Endodermal cell (in vitro differentiated cells): ENCODE measurements around the gene SULT1A2. TPM values are rescaled to one million over a fixed set of nuclear protein-coding genes. Genes with fewer than 3 reads are reported as not detected.
"Not testable (repeated sequence)": the region's sequence is repeated elsewhere in the genome, so short reads cannot be mapped to it uniquely, and the experiment has no call there.

Source experiments
- DNase-seq: peaks from one replicate; pipeline ENCODE4 v3.0.0-alpha.2; 2017
- H3K27ac ChIP-seq: 2 replicates; pipeline ENCODE4 v1.5.1; 2013; ENCODE audit warnings: mild to moderate bottlenecking, low read depth, low read length, moderate library complexity
- H3K27me3 ChIP-seq: 2 replicates; pipeline ENCODE4 v1.6.1; 2013; ENCODE audit warnings: mild to moderate bottlenecking, low read length, moderate library complexity; ENCODE audit not compliant: insufficient read depth, control insufficient read depth, poor library complexity, severe bottlenecking
- H3K36me3 ChIP-seq: 2 replicates; pipeline ENCODE4 v1.7.0; 2013; ENCODE audit warnings: mild to moderate bottlenecking, low read length, moderate library complexity; ENCODE audit not compliant: control insufficient read depth, insufficient read depth
- H3K4me1 ChIP-seq: one replicate; pipeline ENCODE4 v1.7.0; 2013; ENCODE audit warnings: low read length; ENCODE audit not compliant: control insufficient read depth, insufficient read depth
- H3K4me3 ChIP-seq: 2 replicates; pipeline ENCODE4 v1.5.1; 2013; ENCODE audit warnings: mild to moderate bottlenecking, low read length, moderate library complexity
- H3K9ac ChIP-seq: 2 replicates; pipeline ENCODE4 v1.6.1; 2013; ENCODE audit warnings: mild to moderate bottlenecking, low read length, moderate library complexity; ENCODE audit not compliant: poor library complexity, severe bottlenecking; ENCODE audit errors: extremely low read depth
- H3K9me3 ChIP-seq: 2 replicates; pipeline ENCODE4 v1.6.1; 2013; ENCODE audit warnings: mild to moderate bottlenecking, low read length, moderate library complexity; ENCODE audit not compliant: control insufficient read depth
- H3K27ac Mint-ChIP-seq: 2 replicates; pipeline ENCODE4 v1.8.0; 2020; ENCODE audit warnings: mixed read lengths
- H3K27me3 Mint-ChIP-seq: 2 replicates; pipeline ENCODE4 v1.8.0; 2021; ENCODE audit warnings: mild to moderate bottlenecking, mixed read lengths; ENCODE audit not compliant: insufficient read depth
- H3K36me3 Mint-ChIP-seq: 2 replicates; pipeline ENCODE4 v1.8.0; 2020; ENCODE audit warnings: low read depth, mixed read lengths
- H3K4me1 Mint-ChIP-seq: 2 replicates; pipeline ENCODE4 v1.8.0; 2020; ENCODE audit warnings: mixed read lengths
- H3K4me3 Mint-ChIP-seq: 2 replicates; pipeline ENCODE4 v1.8.0; 2020; ENCODE audit warnings: mild to moderate bottlenecking, moderate library complexity, mixed read lengths
- H3K9me3 Mint-ChIP-seq: 2 replicates; pipeline ENCODE4 v1.8.0; 2020; ENCODE audit warnings: mild to moderate bottlenecking, mixed read lengths
- WGBS, 2 experiments: methylation state at CpG; one replicate each; pipeline versions ENCODE4 v1.1.5 to v1.1.7; 2013; ENCODE audit warnings: missing lambda C conversion rate in 2 of 2, mixed read lengths in 1 of 2; ENCODE audit not compliant: insufficient coverage in 1 of 2, insufficient read length in 1 of 2; 5-methylcytosine and 5-hydroxymethylcytosine counted together
- total RNA-seq, 2 donors: library from RNA; stranded (reverse); fragmentation: NEBNext Ultra II Directional in 1 of 2; extraction: Animal tissue kit (Norgen Biotek cat#: 25700) in 1 of 2; gene quantifications; 2 replicates in 1 of 2; 3 replicates in 1 of 2; pipeline ENCODE4 v1.2.1, GENCODE V29; 2021
- TF ChIP-seq, protein P1 (sequence below): fragments of 200-600 bp; sonication (generic); conservative IDR thresholded peaks from 2 replicates; pipeline ENCODE4 v1.5.0; 2021; ENCODE audit warnings: antibody characterized with exemption, mild to moderate bottlenecking

Gene SULT1A2
- total RNA-seq, 2 donors from 2014 or later, result 0.29 to 1.9 TPM

DNA sequence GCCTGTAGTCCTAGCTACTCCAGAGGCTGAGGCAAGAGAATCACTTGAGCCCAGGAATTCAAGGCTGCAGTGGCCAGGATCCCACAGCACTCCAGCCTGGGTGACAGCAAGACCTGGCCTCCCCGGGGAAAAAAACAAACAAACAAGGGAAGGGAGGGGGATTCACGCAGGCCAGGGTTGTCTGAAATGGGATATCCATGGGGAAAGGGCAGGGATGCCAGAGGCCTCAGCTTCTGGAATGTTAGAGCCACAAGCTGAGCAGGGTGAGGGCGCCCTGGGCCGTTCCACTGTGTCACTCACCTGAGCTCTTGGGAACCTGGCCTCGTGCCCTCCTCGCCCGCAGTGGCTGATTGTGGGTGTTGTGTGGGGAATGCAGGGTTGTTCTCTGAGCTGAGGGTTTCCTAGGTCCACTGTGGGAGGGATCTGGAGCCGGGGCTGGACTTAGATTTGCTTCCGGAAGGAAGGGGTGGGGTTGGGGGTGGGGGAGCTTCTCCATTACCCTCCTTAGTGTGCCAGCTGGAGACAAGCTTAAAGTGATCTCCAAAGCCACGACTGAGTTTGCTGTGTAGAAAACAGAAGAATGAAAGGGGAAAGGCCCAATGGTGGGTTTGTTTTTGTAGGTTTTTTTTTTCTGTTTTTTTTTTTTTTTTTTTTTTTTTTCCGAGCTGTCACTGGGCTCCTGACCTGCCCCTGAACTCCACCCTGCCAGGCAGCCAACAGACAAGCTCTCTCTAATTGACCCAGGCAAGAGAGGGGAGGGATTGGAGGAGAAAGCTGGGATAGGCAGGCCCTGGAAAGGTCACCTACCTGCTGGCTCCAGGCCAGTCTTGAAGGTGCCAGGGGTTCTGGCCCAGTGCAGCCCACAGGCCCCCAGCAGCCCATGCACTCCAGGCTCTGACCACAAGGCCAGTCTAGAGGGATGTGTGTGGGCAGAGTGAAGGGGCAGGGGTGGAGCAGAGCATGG is 13.1 kb upstream of the SULT1A2 start, which contains the start of gene SULT1A1:
Gene SULT1A1 (minus strand): TSS at position 414 of the 964 bp plus-strand sequence. CDS start 1,189 bp downstream, outside the sequence.
- Histone ChIP-seq H3K36me3 (no peaks in the 10 kb centered on the region), H3K27ac (no peak within 1 kb of the TSS), H3K27me3 (no peaks in the 10 kb centered on the region), H3K4me3 (no peak within 1 kb of the TSS), H3K9ac (no peak within 1 kb of the TSS), H3K9me3 (no peaks in the 10 kb centered on the region), H3K4me1 (no peaks in the 10 kb centered on the region)
- no peaks in the 10 kb centered on the region for H3K9me3 Mint-ChIP-seq
- H3K4me1 Mint-ChIP-seq, result no peaks in the 10 kb centered on the region
- DNase-seq, result peak; percentile 68
- H3K36me3 Mint-ChIP-seq, result no peaks in the 10 kb centered on the region
- WGBS, 2 experiments, result 72 to 81% methylated on average over 4 to 10 of the region's 11 CpGs
- TF ChIP-seq, protein P1, sequence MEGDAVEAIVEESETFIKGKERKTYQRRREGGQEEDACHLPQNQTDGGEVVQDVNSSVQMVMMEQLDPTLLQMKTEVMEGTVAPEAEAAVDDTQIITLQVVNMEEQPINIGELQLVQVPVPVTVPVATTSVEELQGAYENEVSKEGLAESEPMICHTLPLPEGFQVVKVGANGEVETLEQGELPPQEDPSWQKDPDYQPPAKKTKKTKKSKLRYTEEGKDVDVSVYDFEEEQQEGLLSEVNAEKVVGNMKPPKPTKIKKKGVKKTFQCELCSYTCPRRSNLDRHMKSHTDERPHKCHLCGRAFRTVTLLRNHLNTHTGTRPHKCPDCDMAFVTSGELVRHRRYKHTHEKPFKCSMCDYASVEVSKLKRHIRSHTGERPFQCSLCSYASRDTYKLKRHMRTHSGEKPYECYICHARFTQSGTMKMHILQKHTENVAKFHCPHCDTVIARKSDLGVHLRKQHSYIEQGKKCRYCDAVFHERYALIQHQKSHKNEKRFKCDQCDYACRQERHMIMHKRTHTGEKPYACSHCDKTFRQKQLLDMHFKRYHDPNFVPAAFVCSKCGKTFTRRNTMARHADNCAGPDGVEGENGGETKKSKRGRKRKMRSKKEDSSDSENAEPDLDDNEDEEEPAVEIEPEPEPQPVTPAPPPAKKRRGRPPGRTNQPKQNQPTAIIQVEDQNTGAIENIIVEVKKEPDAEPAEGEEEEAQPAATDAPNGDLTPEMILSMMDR, result no peak
- no peaks in the 10 kb centered on the region for H3K27me3 Mint-ChIP-seq
- no peak within 1 kb of the TSS for H3K27ac Mint-ChIP-seq
- peak within 1 kb of the TSS; percentile 19 for H3K4me3 Mint-ChIP-seq

DNA sequence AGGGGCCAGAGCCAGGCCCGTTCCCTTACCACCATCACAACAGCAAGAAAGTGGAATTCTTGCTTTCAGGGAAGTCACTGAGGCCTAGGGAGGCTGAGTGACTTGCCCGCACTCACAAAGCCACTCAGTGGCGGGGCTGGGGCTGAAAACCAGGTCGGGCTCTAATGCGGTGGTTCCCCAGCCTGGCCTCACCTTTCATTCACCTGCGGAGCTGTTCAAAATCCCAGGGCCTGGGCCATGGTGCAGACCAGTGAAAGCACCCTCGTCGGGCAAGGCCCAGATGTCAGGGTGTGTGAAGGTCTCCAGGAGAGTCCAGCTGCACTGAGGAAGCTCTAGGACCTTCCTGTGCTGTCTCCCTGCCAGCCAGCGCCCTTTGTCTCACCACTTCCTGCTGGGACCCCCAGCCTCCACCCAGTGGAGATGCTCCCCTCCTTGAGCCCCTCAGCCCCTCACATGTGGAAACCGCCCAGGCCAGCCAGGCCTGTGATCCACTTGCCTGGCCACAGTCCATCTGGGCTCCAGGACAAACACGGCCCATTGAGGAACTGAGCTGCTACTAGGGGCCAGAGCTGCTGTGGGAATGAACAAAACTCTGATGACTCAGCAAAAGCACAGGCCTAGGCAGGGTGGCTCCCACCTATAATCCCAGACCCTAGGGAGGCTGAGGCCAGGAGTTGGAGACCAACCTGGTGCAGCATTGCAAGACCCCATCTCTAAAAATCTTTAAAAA is 12.2 kb upstream of the SULT1A2 start:
- DNase-seq, result peak; percentile 31
- not testable (repeated sequence) for H3K36me3 ChIP-seq, H3K9me3 ChIP-seq, H3K4me1 Mint-ChIP-seq, H3K9me3 Mint-ChIP-seq, H3K4me3 ChIP-seq, H3K27me3 ChIP-seq, H3K36me3 Mint-ChIP-seq, H3K4me1 ChIP-seq, H3K27ac ChIP-seq, H3K9ac ChIP-seq, H3K27ac Mint-ChIP-seq, H3K27me3 Mint-ChIP-seq
- 93 to 100% methylated on average over 3 to 10 of the region's 11 CpGs for WGBS, 2 experiments
- peak overlapping the region; percentile 19 for H3K4me3 Mint-ChIP-seq

DNA sequence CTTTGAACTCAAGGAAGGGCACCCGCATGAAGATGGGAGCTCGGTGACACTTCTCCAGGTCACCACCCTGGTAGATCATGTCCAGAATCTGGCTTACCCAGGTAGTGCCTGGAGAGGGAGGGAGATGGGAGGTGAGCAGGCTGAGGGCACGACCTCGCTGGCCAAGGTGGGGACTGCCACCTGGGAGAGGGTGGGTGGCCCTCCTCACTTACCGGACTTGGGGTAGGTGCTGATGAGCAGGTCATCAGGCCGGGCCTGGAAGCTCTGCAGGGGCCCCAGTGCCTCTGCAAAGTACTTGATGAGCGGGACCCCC is 11.6 kb upstream of the SULT1A2 start:
- H3K36me3 ChIP-seq, H3K4me1 ChIP-seq, H3K4me3 ChIP-seq, H3K27me3 Mint-ChIP-seq, H3K4me1 Mint-ChIP-seq, H3K9ac ChIP-seq, H3K36me3 Mint-ChIP-seq, H3K9me3 ChIP-seq, H3K27me3 ChIP-seq, H3K27ac Mint-ChIP-seq, H3K27ac ChIP-seq, H3K9me3 Mint-ChIP-seq, H3K4me3 Mint-ChIP-seq: not testable (repeated sequence)
- 92% methylated on average over 2 of the region's 7 CpGs; no CpG with 5 or more reads in 1 of the 2 experiments for WGBS, 2 experiments
- peak; percentile 34 for DNase-seq

DNA sequence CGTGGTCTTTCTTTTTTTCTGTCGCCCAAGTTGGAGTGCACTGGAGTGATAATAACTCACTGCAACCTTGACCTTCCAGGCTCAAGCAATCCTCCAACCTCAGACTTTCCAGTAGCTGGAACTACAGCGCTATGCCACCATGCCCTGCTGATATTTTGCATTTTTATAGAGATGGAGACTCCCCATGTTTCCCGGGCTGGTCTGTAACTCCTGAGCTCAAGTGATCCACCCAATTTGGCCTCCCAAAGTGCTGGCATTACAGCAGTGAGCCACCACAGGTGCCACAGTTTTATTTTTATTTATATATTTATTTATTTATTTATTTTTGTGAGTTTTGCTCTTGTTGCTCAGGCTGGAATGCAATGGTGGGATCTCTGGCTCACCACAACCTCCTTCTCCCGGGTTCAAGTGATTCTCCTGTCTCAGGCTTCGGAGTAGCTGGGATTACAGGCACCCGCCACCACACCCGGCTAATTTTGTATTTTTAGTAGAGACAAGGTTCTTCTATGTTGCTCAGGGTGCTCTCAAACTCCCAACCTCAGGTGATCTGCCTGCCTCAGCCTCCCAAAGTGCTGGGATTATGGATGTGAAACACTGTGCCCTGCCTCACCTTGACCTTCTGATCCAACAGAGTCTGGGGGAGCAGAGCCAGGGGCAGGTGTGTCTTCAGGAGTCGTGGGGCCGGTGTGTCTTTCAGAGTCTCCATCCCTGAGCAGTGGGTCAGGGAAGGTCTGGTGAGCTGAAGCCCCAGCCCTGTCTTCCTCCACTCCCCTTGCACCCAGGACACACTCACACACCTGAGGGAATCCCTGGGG is 11.0 kb upstream of the SULT1A2 start:
- H3K27ac ChIP-seq, H3K9me3 ChIP-seq, H3K36me3 ChIP-seq, H3K27ac Mint-ChIP-seq, H3K36me3 Mint-ChIP-seq, H3K27me3 Mint-ChIP-seq, H3K9me3 Mint-ChIP-seq, H3K9ac ChIP-seq, H3K4me3 ChIP-seq, DNase-seq, H3K4me3 Mint-ChIP-seq, H3K4me1 Mint-ChIP-seq, H3K27me3 ChIP-seq, H3K4me1 ChIP-seq: not testable (repeated sequence)
- 95 to 100% methylated on average over 4 to 9 of the region's 10 CpGs for WGBS, 2 experiments
